ENCODE data around the gene BAD.

BAD gene

DNA sequence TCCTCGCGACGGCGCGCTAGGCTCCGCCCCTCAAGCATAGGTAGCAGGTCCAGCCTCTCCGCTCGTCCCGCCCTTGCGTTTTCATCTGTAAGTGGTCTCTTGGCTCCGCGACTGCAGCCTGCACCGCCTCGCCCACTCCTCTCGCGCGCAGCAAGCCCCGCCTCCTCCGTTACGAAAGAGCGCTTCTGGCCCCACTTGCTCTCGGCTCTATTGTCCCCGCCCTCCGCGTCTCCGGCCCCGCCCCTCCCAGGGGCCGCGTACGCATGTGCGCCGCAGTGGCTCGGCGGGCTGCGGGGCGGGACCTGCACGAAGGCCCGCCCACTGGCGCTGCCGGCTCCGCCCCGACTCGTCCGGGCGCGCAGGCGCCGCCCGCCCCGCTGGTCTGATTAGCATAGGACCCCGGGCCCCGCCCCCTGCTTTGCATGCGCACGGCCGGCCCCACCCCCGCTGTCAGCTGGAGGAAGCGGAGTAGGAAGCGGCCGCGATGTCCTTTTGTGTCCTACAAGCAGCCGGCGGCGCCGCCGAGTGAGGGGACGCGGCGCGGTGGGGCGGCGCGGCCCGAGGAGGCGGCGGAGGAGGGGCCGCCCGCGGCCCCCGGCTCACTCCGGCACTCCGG lies 20.7 kb upstream of the BAD start, which contains the start of gene ESRRA:
TSS of gene ESRRA (plus strand) at position 450 of the 616 bp plus-strand sequence. CDS start 1,656 bp downstream, outside the sequence.
- H3K27ac ChIP-seq: peak within 1 kb of the TSS; percentile 89
- TF ChIP-seq ZFX (IDR thresholded peaks at IDR 0.05): 0 out of 2 replicates have a peak, but pooled peaks have one; percentile 21
- TF ChIP-seq CTCF (conservative IDR thresholded peaks at IDR 0.05): no peak

DNA sequence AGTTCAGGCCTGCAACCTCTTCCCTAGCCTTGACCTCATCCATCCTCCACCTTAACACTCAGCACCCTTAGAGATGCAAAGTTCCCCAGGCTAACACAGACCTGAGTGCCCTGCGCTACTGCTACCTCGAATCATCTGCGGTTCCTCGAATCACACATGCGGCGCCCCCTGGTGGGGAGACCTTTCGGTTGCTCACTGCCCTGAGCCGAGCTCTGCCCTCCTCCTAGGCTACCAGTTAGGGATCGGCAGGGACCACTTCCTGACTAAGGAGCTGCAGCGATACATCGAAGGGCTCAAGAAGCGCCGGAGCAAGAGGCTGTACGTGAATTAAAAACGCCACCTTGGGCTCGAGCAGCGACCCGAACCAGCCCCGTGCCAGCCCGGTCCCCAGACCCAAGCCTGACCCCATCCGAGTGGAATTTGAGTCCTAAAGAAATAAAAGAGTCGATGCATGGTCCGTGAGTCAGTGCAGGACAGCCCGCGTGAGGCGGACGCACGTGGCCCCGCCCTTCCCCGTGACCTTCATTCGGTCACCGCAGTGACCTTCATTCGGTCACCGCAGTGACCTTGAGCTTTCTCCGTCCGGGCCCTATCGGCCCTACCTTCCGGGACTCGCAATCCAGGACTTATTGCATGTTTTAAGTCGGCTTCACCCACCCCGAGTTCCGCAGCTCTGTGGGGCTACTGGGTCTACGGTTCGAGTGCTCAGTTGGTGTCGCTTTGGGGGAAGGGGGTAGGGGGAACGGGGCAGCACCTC lies 20.0 kb upstream of the BAD start:
- H3K27ac ChIP-seq: peak overlapping the region; percentile 89
- peak; percentile 90 for TF ChIP-seq CTCF (conservative IDR thresholded peaks at IDR 0.05)
- no peak for TF ChIP-seq ZFX (IDR thresholded peaks at IDR 0.05)

DNA sequence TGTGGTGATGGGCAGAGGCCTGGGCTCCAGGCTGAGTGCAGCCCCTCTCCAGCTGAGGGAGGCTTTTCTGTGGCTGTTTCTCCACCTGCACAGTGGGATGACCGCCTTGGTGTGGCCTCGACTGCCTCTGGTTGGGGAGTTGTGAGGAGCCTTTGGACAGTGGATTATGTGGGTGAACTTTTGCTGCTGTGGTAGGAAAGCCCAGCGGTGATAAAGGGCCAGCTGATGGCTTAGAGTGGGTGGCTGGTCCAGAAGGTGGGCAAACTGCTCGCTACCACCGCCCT lies 19.5 kb upstream of the BAD start:
- peak overlapping the region; percentile 89 for H3K27ac ChIP-seq

GRCh38 chr11:64303109-64304031 lies 18.9 kb upstream of the BAD start:
- peak overlapping the region; percentile 89; the same call in 1 of the 2 replicates for H3K27ac ChIP-seq
- TF ChIP-seq CTCF (conservative IDR thresholded peaks at IDR 0.05): no peak
- TF ChIP-seq ZFX (IDR thresholded peaks at IDR 0.05): no peak

More for the DNA sequence above, 19.5 kb upstream of the BAD start:
- no peak for TF ChIP-seq ZFX (IDR thresholded peaks at IDR 0.05)
- no peak for TF ChIP-seq CTCF (conservative IDR thresholded peaks at IDR 0.05)

GRCh38 chr11:64299847-64300648 lies 15.6 kb upstream of the BAD start, which contains the start of gene CATSPERZ:
Gene CATSPERZ (plus strand): TSS chr11:64300358. CDS start chr11:64300411, 53 bp downstream.
- no peak within 1 kb of the TSS for H3K27ac ChIP-seq
- no peak for TF ChIP-seq ZFX (IDR thresholded peaks at IDR 0.05)
- no peak for TF ChIP-seq CTCF (conservative IDR thresholded peaks at IDR 0.05)

DNA sequence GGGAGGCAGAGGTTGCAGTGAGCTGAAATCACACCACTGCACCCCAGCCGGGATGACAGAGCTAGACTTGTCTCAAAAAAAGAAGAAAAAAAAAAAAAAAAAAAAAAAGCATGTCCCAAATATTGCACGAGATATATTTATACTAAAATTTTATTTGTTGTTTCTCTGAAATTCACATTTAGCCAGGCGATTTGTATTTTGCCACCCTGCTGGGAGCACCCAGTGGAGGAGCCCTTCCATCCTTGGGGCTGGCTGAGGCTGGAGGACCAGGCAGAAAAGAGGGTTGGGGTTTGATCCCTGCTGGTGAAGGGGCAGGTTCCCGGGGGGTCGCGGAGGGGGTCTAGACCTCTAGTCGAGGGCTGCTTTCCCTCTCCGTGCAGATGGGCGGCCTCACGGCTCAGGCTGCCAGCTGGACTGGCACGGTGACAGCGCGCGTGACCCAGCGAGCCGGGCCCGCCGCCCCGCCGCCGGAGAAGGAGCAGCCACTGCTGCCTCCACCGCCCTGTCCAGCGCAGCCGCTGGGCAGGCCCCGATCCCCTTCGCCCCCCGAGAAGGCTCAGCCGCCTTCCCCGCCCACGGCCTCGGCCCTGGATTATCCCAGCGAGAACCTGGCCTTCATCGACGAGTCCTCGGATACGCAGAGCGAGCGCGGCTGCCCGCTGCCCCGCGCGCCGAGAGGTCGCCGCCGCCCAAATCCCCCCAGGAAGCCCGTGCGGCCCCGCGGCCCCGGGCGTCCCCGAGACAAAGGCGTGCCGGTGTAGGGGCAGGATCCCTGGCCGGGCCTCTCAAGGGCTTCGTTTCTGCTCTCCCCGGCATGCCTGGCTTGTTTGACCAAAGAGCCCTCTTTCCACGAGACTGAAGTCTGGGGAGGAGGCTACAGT lies 14.7 kb upstream of the BAD start:
- H3K27ac ChIP-seq: no peak overlapping the region
- no peak for TF ChIP-seq CTCF (conservative IDR thresholded peaks at IDR 0.05)
- TF ChIP-seq ZFX (IDR thresholded peaks at IDR 0.05): no peak
